ENCODE results near the gene PRDM15. TPM values are rescaled to one million over a fixed set of nuclear protein-coding genes. Genes with fewer than 3 reads are reported as not detected.

Gene PRDM15
- total and polyA plus RNA-seq, 2 experiments from 2014 or later = 2.3 to 6.4 TPM

DNA sequence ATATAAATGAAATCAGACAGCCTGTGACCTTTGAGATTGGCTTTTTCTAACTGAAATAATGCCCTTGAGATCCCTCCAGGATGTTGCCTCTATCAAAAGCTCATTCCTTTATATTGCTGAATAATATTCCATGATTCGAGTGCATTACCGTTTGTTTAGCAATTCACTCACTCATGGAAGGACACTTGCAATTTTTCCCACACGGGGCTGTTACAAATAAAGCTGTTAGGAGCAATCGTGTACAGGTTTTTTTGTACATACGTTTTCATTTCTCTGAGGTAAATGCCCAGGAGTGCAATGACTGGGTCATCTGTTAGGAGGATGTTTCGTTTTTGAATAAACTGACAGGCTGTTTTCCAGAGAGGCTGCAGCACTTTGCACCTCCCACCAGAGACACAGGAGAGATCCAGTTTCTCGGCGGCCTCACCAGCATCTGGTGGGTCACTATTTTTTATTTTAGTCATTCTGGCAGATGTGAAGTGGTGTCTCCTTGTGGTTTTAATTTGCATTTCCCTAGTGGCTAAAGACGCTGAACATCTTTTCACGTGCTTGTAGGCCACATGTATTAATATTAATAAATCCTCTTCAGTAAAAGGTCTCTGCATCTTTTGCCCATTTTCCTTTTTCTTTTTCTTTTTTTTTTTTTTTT is 11.0 kb downstream of the PRDM15 start:
- Histone ChIP-seq H3K27ac (no peak overlapping the region), H3K4me3 (no peak overlapping the region), H3K36me3 (no peaks in the 10 kb centered on the region), H3K9me3 (ENCODE audit: low read depth) (no peaks in the 10 kb centered on the region), H3K4me1 (ENCODE audit: low read depth) (no peaks in the 10 kb centered on the region), H3K27me3 (no peaks in the 10 kb centered on the region)
- TF ChIP-seq, protein P1, sequence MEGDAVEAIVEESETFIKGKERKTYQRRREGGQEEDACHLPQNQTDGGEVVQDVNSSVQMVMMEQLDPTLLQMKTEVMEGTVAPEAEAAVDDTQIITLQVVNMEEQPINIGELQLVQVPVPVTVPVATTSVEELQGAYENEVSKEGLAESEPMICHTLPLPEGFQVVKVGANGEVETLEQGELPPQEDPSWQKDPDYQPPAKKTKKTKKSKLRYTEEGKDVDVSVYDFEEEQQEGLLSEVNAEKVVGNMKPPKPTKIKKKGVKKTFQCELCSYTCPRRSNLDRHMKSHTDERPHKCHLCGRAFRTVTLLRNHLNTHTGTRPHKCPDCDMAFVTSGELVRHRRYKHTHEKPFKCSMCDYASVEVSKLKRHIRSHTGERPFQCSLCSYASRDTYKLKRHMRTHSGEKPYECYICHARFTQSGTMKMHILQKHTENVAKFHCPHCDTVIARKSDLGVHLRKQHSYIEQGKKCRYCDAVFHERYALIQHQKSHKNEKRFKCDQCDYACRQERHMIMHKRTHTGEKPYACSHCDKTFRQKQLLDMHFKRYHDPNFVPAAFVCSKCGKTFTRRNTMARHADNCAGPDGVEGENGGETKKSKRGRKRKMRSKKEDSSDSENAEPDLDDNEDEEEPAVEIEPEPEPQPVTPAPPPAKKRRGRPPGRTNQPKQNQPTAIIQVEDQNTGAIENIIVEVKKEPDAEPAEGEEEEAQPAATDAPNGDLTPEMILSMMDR (IDR thresholded peaks at IDR 0.05; ENCODE audit: low read depth, low read length) = no peak
- DNase-seq (ENCODE audit: low read depth in 1 of 2, low spot score in 1 of 2) = no peak

DNA sequence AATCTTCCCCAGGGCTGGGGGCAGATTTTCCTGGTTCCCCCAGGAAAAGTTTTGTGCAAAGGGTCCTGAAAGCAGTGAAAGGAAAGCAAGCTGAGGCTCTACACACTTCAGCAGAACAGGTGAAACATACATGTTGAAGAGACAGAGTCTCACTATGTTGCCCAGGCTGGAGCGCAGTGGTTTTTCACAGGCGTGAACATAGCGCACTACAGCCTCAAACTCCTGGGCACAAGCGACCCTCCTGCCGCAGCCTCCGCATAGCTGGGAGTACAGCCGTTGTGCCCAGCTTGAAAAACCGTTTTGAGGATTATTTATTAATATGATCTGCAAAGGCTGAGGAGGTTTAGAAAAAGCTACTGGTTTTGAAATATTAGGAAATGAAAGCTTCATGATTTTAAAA is 11.8 kb downstream of the PRDM15 start:
- H3K4me1 ChIP-seq (ENCODE audit: low read depth) = no peaks in the 10 kb centered on the region
- no peaks in the 10 kb centered on the region for H3K36me3 ChIP-seq
- H3K27ac ChIP-seq = no peak overlapping the region
- no peak overlapping the region for H3K4me3 ChIP-seq
- no peaks in the 10 kb centered on the region for H3K9me3 ChIP-seq (ENCODE audit: low read depth)
- H3K27me3 ChIP-seq = no peaks in the 10 kb centered on the region
- no peak for DNase-seq (ENCODE audit: low read depth in 1 of 2, low spot score in 1 of 2)
- TF ChIP-seq, protein P1 (IDR thresholded peaks at IDR 0.05; ENCODE audit: low read depth, low read length) = no peak

DNA sequence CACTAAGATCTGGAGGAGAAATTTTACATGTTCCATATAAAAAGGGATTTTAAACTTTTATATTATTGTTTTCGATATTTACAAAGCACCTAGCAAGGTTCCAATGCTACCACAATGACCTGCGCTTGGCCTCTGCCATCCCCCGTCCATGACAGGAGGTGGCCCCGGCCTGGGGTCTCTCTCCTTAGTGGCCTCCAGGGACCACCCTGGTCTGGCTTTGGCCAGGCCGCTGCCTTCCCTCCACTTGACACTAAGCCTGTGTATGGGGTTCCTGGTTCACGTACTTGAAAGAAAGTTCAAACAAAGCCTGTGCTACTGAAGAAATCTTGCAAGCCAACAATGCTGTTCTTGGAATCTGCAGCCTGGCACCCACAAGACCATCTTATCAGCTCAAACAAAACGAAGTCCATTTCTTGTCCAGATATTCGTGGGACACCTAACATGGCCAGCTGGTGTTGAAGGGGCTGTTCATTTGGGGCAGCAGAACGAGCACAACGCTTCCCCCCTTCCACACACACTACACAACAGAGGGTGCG is 12.8 kb downstream of the PRDM15 start:
- TF ChIP-seq, protein P1 (IDR thresholded peaks at IDR 0.05; ENCODE audit: low read depth, low read length) = no peak
- Histone ChIP-seq H3K9me3 (ENCODE audit: low read depth) (no peaks in the 10 kb centered on the region), H3K36me3 (no peaks in the 10 kb centered on the region), H3K4me3 (no peak overlapping the region), H3K27ac (no peak overlapping the region), H3K27me3 (no peaks in the 10 kb centered on the region), H3K4me1 (ENCODE audit: low read depth) (no peaks in the 10 kb centered on the region)
- no peak for DNase-seq (ENCODE audit: low read depth in 1 of 2, low spot score in 1 of 2)

DNA sequence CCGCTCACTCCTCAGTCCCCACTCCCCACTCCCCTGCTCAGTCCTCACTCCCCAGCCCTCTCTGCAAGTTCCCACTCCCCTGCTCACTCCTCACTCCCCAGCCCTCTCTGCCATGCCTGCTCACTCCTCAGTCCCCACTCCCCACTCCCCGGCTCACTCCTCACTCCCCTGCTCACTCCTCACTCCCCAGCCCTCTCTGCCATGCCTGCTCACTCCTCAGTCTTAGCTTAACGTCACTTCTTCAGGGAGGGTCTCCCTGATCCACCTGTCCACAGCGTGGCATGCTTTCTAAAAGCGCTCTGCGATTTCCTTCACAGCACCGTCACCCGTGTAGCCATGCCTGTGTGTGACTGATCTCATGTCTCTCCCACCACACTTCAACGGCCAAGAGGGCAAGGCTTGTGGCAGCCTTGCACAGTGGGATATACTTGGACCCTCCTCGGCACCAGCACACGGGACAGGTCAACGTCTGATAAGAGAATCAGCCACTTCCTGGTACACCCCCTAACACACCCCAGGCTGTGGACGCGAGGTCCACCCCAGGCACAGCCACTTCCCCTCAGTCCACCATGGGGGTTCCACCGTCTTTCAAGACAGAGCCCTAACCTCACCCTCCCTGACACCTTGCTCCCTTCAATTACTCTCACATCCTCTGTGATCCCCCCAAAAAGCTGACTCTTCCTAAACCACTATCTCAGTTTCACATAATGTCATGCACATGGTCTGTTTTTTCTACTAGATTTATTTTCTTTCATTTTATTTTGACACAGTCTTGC is 14.0 kb downstream of the PRDM15 start:
- no peak for DNase-seq (ENCODE audit: low read depth in 1 of 2, low spot score in 1 of 2)
- TF ChIP-seq, protein P1 (IDR thresholded peaks at IDR 0.05; ENCODE audit: low read depth, low read length) = no peak
- H3K27ac ChIP-seq = no peak overlapping the region
- no peak overlapping the region for H3K4me3 ChIP-seq
- no peaks in the 10 kb centered on the region for H3K27me3 ChIP-seq
- no peaks in the 10 kb centered on the region for H3K36me3 ChIP-seq
- no peaks in the 10 kb centered on the region for H3K9me3 ChIP-seq (ENCODE audit: low read depth)
- no peaks in the 10 kb centered on the region for H3K4me1 ChIP-seq (ENCODE audit: low read depth)

DNA sequence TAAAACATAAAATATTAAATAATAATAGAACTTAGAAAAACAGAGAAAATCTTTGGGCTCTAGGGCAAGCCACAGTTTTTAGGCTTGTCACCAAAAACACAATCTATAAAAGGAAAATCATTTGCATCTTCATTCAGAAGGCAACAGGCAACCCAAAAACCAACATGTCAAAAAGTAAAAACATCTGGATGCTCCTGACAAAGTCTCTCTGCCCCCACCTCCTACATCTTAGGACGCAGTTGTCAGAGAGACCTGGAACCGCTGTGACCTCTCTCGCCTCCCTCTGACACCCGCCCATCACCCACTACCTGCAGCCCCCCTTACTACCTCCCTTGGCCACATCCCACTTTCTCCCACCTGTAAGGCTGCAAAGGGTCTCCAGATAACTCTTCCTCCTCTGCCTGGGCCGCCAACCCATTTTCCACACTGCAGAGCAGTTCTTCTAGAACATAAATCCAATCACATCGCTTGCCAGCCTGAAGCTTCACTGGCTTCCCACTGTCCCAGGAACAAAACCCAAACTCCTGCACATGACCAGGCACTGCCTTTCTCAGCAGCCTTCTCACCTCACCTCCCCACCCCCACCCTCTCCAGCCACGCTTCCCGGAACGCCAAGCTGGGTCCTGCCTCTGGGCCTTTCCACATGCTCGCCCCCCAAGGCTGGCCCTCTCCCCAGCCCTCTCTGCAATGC is 14.7 kb downstream of the PRDM15 start:
- H3K36me3 ChIP-seq = no peaks in the 10 kb centered on the region
- no peak overlapping the region for H3K27ac ChIP-seq
- DNase-seq (ENCODE audit: low read depth in 1 of 2, low spot score in 1 of 2) = no peak
- no peaks in the 10 kb centered on the region for H3K27me3 ChIP-seq
- TF ChIP-seq, protein P1 (IDR thresholded peaks at IDR 0.05; ENCODE audit: low read depth, low read length) = no peak
- no peaks in the 10 kb centered on the region for H3K9me3 ChIP-seq (ENCODE audit: low read depth)
- no peaks in the 10 kb centered on the region for H3K4me1 ChIP-seq (ENCODE audit: low read depth)
- no peak overlapping the region for H3K4me3 ChIP-seq

All from cardiac muscle cell (in vitro differentiated cells and primary cell).